ENCODE results near the gene LCN15. TPM values are rescaled to one million over a fixed set of nuclear protein-coding genes. Genes with fewer than 3 reads are reported as not detected.
"Not testable (repeated sequence)": the region's sequence is repeated elsewhere in the genome, so short reads cannot be mapped to it uniquely, and the experiment has no call there.

LCN15 gene
- total RNA-seq, 1 donor from 2014 or later: not detected

DNA sequence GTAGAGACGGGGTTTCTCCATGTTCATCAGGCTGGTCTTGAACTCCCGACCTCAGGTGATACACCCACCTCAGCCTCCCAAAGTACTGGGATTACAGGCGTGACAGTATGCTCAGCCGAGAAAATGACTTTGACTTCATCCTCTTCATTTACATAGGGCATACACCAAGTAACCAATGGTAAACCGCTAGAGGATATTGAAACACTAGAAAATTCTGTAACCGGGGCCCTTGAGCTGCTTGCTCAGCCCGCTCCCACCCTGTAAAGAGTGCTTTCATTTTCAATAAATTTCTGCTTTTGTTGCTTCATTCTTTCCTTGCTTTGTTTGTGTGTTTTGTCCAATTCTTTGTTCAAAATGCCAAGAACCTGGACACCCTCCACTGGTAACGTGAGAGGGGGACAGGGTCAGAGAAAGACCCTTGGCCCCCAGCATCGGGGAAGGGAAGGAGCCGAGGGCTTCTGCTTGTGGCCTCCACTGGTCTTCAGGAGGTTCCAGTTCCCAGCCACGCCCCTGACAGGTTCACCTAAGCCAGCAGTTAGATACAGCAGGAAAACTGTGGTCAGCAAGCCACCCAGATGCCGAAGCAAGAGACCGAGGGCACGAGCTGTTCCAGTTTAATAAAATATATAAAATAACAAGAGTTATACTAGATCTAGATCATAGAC is 1.6 kb upstream of the LCN15 start:
- not testable (repeated sequence) for DNase-seq (ENCODE audit: low read depth); H4K20me1 ChIP-seq (ENCODE audit: insufficient read depth, low read length); H3K36me3 ChIP-seq (ENCODE audit: insufficient read depth, low read length); H3K27me3 ChIP-seq (ENCODE audit: insufficient read depth, low read length); H3K9ac ChIP-seq (ENCODE audit: low read length); H3K27ac ChIP-seq (ENCODE audit: low read depth, low read length); H3K9me3 ChIP-seq (ENCODE audit: insufficient read depth, low read depth, low read length); H3K9me3 Mint-ChIP-seq (ENCODE audit: unreplicated experiment); H3K4me3 Mint-ChIP-seq (ENCODE audit: unreplicated experiment); H3K36me3 Mint-ChIP-seq (ENCODE audit: low read depth, unreplicated experiment); H3K27ac Mint-ChIP-seq (ENCODE audit: unreplicated experiment); H3K4me3 ChIP-seq (ENCODE audit: insufficient read depth, low read depth, low read length); H2AFZ ChIP-seq (ENCODE audit: low read depth, low read length); H3K4me1 Mint-ChIP-seq (ENCODE audit: low read depth, unreplicated experiment); FAIRE-seq; H3K4me2 ChIP-seq (ENCODE audit: low read length); H3K4me1 ChIP-seq (ENCODE audit: insufficient read depth, low read length); H3K79me2 ChIP-seq (ENCODE audit: insufficient read depth, low read length)
- peaks cover 15% of the 10 kb centered on the region for H3K27me3 Mint-ChIP-seq (ENCODE audit: low read depth, unreplicated experiment)

DNA sequence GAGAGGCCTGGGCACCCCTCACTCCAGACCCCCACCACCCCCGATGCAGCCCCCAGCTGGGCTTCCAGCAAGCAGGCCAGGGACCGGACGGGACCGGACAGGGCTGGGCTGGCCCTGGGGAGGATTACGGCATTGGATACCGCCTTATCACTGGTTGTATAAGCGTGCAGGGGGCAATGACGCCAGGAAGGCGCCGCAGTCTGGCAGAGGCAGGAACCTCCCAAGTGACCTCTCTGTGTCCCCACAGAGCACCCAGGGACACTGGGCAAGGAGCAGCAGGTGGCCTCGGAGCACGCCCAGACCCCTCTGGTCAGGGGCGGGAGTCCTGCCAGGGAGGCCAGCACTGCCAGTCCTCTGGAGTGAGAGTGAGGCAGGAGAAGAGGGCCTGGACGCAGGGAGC is 723 bp upstream of the LCN15 start:
- Histone ChIP-seq H3K9me3 (ENCODE audit: insufficient read depth, low read depth, low read length) (no peaks in the 10 kb centered on the region), H3K79me2 (ENCODE audit: insufficient read depth, low read length) (no peaks in the 10 kb centered on the region), H4K20me1 (ENCODE audit: insufficient read depth, low read length) (no peaks in the 10 kb centered on the region), H3K27me3 (ENCODE audit: insufficient read depth, low read length) (peaks cover 3% of the 10 kb centered on the region), H3K4me2 (ENCODE audit: low read length) (no peak overlapping the region), H3K27ac (ENCODE audit: low read depth, low read length) (no peak overlapping the region), H3K4me1 (ENCODE audit: insufficient read depth, low read length) (no peaks in the 10 kb centered on the region), H3K9ac (ENCODE audit: low read length) (no peak overlapping the region), H2AFZ (ENCODE audit: low read depth, low read length) (no peak overlapping the region), H3K36me3 (ENCODE audit: insufficient read depth, low read length) (no peaks in the 10 kb centered on the region), H3K4me3 (ENCODE audit: insufficient read depth, low read depth, low read length) (no peak overlapping the region)
- Mint-ChIP-seq H3K4me3 (ENCODE audit: unreplicated experiment) (no peak overlapping the region), H3K27me3 (ENCODE audit: low read depth, unreplicated experiment) (peaks cover 15% of the 10 kb centered on the region), H3K36me3 (ENCODE audit: low read depth, unreplicated experiment) (no peaks in the 10 kb centered on the region), H3K9me3 (ENCODE audit: unreplicated experiment) (no peaks in the 10 kb centered on the region), H3K27ac (ENCODE audit: unreplicated experiment) (no peak overlapping the region), H3K4me1 (ENCODE audit: low read depth, unreplicated experiment) (no peaks in the 10 kb centered on the region)
- no peak for TF ChIP-seq EZH2 (IDR thresholded peaks at IDR 0.05; ENCODE audit: insufficient read depth, low read length)
- TF ChIP-seq, protein P1, sequence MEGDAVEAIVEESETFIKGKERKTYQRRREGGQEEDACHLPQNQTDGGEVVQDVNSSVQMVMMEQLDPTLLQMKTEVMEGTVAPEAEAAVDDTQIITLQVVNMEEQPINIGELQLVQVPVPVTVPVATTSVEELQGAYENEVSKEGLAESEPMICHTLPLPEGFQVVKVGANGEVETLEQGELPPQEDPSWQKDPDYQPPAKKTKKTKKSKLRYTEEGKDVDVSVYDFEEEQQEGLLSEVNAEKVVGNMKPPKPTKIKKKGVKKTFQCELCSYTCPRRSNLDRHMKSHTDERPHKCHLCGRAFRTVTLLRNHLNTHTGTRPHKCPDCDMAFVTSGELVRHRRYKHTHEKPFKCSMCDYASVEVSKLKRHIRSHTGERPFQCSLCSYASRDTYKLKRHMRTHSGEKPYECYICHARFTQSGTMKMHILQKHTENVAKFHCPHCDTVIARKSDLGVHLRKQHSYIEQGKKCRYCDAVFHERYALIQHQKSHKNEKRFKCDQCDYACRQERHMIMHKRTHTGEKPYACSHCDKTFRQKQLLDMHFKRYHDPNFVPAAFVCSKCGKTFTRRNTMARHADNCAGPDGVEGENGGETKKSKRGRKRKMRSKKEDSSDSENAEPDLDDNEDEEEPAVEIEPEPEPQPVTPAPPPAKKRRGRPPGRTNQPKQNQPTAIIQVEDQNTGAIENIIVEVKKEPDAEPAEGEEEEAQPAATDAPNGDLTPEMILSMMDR (IDR thresholded peaks at IDR 0.05; ENCODE audit: insufficient read depth, low read depth, low read length): no peak
- FAIRE-seq (no peak), DNase-seq (ENCODE audit: low read depth) (no peak)

DNA sequence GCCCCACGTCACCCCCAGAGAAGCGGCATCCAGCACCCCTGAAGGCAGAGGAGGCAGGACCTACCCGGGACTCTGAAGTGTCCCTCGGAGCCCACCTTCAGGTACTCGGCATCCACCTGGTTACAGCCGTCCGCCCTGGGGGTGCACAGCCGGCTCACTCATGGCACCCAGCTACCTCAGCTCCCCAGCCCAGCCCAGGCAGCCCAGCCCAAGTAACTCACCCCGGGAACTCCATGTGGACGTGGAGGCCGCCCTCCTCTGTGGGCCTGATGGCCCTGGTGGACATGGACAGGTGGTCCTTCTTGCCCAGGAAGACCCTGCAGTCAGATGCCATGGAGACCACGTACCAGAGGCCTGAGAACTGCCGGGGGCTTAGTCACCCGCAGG is 676 bp downstream of the LCN15 start:
- no peaks in the 10 kb centered on the region for H3K4me1 ChIP-seq (ENCODE audit: insufficient read depth, low read length)
- Mint-ChIP-seq H3K36me3 (ENCODE audit: low read depth, unreplicated experiment) (no peaks in the 10 kb centered on the region), H3K27ac (ENCODE audit: unreplicated experiment) (no peak overlapping the region), H3K4me3 (ENCODE audit: unreplicated experiment) (no peak overlapping the region), H3K9me3 (ENCODE audit: unreplicated experiment) (no peaks in the 10 kb centered on the region), H3K27me3 (ENCODE audit: low read depth, unreplicated experiment) (peaks cover 15% of the 10 kb centered on the region), H3K4me1 (ENCODE audit: low read depth, unreplicated experiment) (no peaks in the 10 kb centered on the region)
- no peaks in the 10 kb centered on the region for H4K20me1 ChIP-seq (ENCODE audit: insufficient read depth, low read length)
- H3K27me3 ChIP-seq (ENCODE audit: insufficient read depth, low read length): peaks cover 3% of the 10 kb centered on the region
- no peak for TF ChIP-seq EZH2 (IDR thresholded peaks at IDR 0.05; ENCODE audit: insufficient read depth, low read length)
- TF ChIP-seq, protein P1 (IDR thresholded peaks at IDR 0.05; ENCODE audit: insufficient read depth, low read depth, low read length): no peak
- FAIRE-seq (no peak), DNase-seq (ENCODE audit: low read depth) (no peak)
- H3K79me2 ChIP-seq (ENCODE audit: insufficient read depth, low read length): no peaks in the 10 kb centered on the region
- H3K4me2 ChIP-seq (ENCODE audit: low read length): no peak overlapping the region
- H3K4me3 ChIP-seq (ENCODE audit: insufficient read depth, low read depth, low read length): no peak overlapping the region
- no peaks in the 10 kb centered on the region for H3K36me3 ChIP-seq (ENCODE audit: insufficient read depth, low read length)
- no peaks in the 10 kb centered on the region for H3K9me3 ChIP-seq (ENCODE audit: insufficient read depth, low read depth, low read length)
- H3K9ac ChIP-seq (ENCODE audit: low read length): no peak overlapping the region
- no peak overlapping the region for H2AFZ ChIP-seq (ENCODE audit: low read depth, low read length)
- H3K27ac ChIP-seq (ENCODE audit: low read depth, low read length): no peak overlapping the region

All from astrocyte (in vitro differentiated cells and primary cell).